OCI-LY1 (cell line): ENCODE measurements around the gene MOGAT1.

Source experiments
- H2AFZ ChIP-seq: fragments of 200-600 bp; sonication (generic), shearing (Covaris generic); 2 replicates; pipeline ENCODE4 v1.6.0; 2014; ENCODE audit warnings: antibody characterized with exemption, mild to moderate bottlenecking, low read length
- H3F3A ChIP-seq: fragments of 200-600 bp; sonication (generic), shearing (Covaris generic); 2 replicates; pipeline ENCODE4 v1.6.0; 2014; ENCODE audit warnings: mild to moderate bottlenecking, antibody characterized with exemption, low read length, moderate library complexity; ENCODE audit not compliant: insufficient read depth
- H3K27ac ChIP-seq: fragments of 200-600 bp; sonication (generic); 2 replicates; pipeline ENCODE4 v1.5.1; 2014; ENCODE audit warnings: low read length, mixed run types, mild to moderate bottlenecking, low read depth; ENCODE audit not compliant: poor library complexity, severe bottlenecking
- H3K27me3 ChIP-seq: fragments of 200-600 bp; sonication (generic); 2 replicates; pipeline ENCODE4 v1.6.0; 2014; ENCODE audit warnings: antibody characterized with exemption, mild to moderate bottlenecking, low read length, moderate library complexity; ENCODE audit not compliant: insufficient read depth
- H3K36me3 ChIP-seq: fragments of 200-600 bp; sonication (generic); 2 replicates; pipeline ENCODE4 v1.6.1; 2014; ENCODE audit warnings: mild to moderate bottlenecking, antibody characterized with exemption, low read length, moderate library complexity, mixed read lengths; ENCODE audit not compliant: insufficient read depth
- H3K4me1 ChIP-seq: fragments of 200-600 bp; sonication (generic); 2 replicates; pipeline ENCODE4 v1.5.1; 2014; ENCODE audit warnings: mild to moderate bottlenecking, low read length, moderate library complexity; ENCODE audit not compliant: insufficient read depth, severe bottlenecking
- H3K4me2 ChIP-seq: fragments of 200-600 bp; sonication (generic), shearing (Covaris generic); 2 replicates; pipeline ENCODE4 v1.6.1; 2014; ENCODE audit warnings: low read length
- H3K4me3 ChIP-seq: fragments of 200-600 bp; sonication (generic); 2 replicates; pipeline ENCODE4 v1.5.1; 2014; ENCODE audit warnings: low read length, low read depth, mild to moderate bottlenecking, mixed read lengths; ENCODE audit not compliant: poor library complexity, severe bottlenecking
- H3K79me2 ChIP-seq: fragments of 200-600 bp; shearing (Covaris generic); 2 replicates; pipeline ENCODE4 v1.6.1; 2016; ENCODE audit warnings: mixed run types, low read length, mixed read lengths; ENCODE audit not compliant: insufficient read depth
- H3K9ac ChIP-seq: fragments of 200-600 bp; sonication (generic), shearing (Covaris generic); 2 replicates; pipeline ENCODE4 v1.6.1; 2014; ENCODE audit warnings: mild to moderate bottlenecking, low read length, mixed read lengths
- H3K9me2 ChIP-seq: fragments of 200-600 bp; sonication (generic), shearing (Covaris generic); 2 replicates; pipeline ENCODE4 v1.6.1; 2014; ENCODE audit warnings: low read depth, mild to moderate bottlenecking, low read length, mixed read lengths
- H3K9me3 ChIP-seq: fragments of 200-600 bp; shearing (Covaris generic); 2 replicates; pipeline ENCODE4 v1.6.1; 2014; ENCODE audit warnings: low read length, mixed read lengths
- H4K20me1 ChIP-seq: fragments of 200-600 bp; sonication (generic), shearing (Covaris generic); 2 replicates; pipeline ENCODE4 v1.6.0; 2016; ENCODE audit warnings: mild to moderate bottlenecking, low read length; ENCODE audit not compliant: insufficient read depth
- CTCF ChIP-seq: fragments of 200-600 bp; sonication (generic), shearing (Covaris generic); IDR thresholded peaks from 2 replicates; pipeline ENCODE4 v1.5.1; 2017; ENCODE audit warnings: mild to moderate bottlenecking, antibody characterized with exemption, low read length, moderate library complexity, mixed read lengths
- EZH2 ChIP-seq: fragments of 200-600 bp; sonication (generic), shearing (Covaris generic); IDR thresholded peaks from 2 replicates; pipeline ENCODE4 v1.8.0; 2017; ENCODE audit warnings: borderline replicate concordance, mixed run types, mild to moderate bottlenecking, antibody characterized with exemption, low read length, moderate library complexity, mixed read lengths

MOGAT1 gene

GRCh38 chr2:222745836-222746559, 74.5 kb downstream of the MOGAT1 start:
- no peak overlapping the region for H3K4me3 ChIP-seq
- H3K9ac ChIP-seq = no peak overlapping the region
- TF ChIP-seq CTCF = no peak
- no peak for TF ChIP-seq EZH2

GRCh38 chr2:222747526-222748160, 76.2 kb downstream of the MOGAT1 start:
- Histone ChIP-seq H3K4me2 (no peak overlapping the region), H3K4me1 (peaks cover 4% of the 10 kb centered on the region), H3K4me3 (no peak overlapping the region), H3K9me2 (no peaks in the 10 kb centered on the region), H3K9me3 (peaks cover 3% of the 10 kb centered on the region; the same call in 1 of the 2 replicates), H3K27me3 (no peaks in the 10 kb centered on the region), H3K27ac (no peak overlapping the region), H3F3A (no peaks in the 10 kb centered on the region), H2AFZ (no peak overlapping the region), H4K20me1 (no peaks in the 10 kb centered on the region), H3K79me2 (no peaks in the 10 kb centered on the region), H3K36me3 (no peaks in the 10 kb centered on the region), H3K9ac (no peak overlapping the region)
- TF ChIP-seq CTCF (no peak), EZH2 (no peak)

More at GRCh38 chr2:222745836-222746559, 74.5 kb downstream of the MOGAT1 start:
- Histone ChIP-seq H3F3A (no peaks in the 10 kb centered on the region), H3K4me2 (no peak overlapping the region), H4K20me1 (no peaks in the 10 kb centered on the region), H3K9me3 (peaks cover 3% of the 10 kb centered on the region; the same call in 1 of the 2 replicates), H2AFZ (no peak overlapping the region), H3K27ac (no peak overlapping the region), H3K4me1 (no peaks in the 10 kb centered on the region), H3K9me2 (no peaks in the 10 kb centered on the region), H3K36me3 (no peaks in the 10 kb centered on the region), H3K27me3 (no peaks in the 10 kb centered on the region), H3K79me2 (no peaks in the 10 kb centered on the region)

- Histone ChIP-seq H3K27me3 (no peaks in the 10 kb centered on the region), H3K27ac (no peak overlapping the region), H3K9ac (no peak overlapping the region), H4K20me1 (no peaks in the 10 kb centered on the region), H3K4me3 (no peak overlapping the region), H3K4me1 (peaks cover 4% of the 10 kb centered on the region), H3K4me2 (no peak overlapping the region), H3K79me2 (no peaks in the 10 kb centered on the region), H3F3A (no peaks in the 10 kb centered on the region), H3K36me3 (no peaks in the 10 kb centered on the region), H2AFZ (no peak overlapping the region), H3K9me2 (no peaks in the 10 kb centered on the region), H3K9me3 (peaks cover 3% of the 10 kb centered on the region; the same call in 1 of the 2 replicates)
- TF ChIP-seq CTCF (no peak), EZH2 (no peak)
Measured at GRCh38 chr2:222750533-222750932, 79.1 kb downstream of the MOGAT1 start.
